GM21367 (cell line): ENCODE measurements around the gene MISP3.
A peak's percentile ranks its signal among the peaks of the same experiment; 100 is the strongest.

Experiments used
- ATAC-seq: cut with Tn5 transposase; IDR thresholded peaks from one replicate; pipeline ENCODE4 v1.9.1; 2021; ENCODE audit not compliant: unreplicated experiment

Gene MISP3

DNA sequence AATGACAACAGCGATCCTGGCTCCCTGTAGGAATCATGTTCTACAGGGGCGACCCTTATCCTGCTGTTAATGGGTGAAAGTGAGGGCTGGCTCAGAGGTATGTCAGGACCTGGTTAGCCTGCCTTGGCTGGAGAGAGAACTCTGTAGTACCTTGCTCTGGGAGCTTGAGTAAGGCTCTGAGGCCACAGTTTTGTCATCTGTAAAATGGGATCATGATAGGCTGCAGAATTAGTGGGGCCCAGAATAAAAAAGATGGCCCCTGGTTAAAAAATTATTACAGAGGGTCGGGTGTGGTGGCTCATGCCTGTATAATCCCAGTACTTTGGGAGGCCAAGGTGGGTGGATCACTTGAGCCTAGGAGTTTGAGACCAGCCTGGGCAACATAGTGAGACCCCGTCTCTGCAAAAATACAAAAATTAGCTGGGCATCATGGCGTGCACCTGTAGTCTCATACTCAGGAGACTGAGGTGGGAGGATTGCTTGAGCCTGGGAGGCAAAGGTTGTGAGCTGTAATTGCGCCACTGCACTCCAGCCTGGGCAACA lies 28.5 kb downstream of the MISP3 start:
- ATAC-seq, result no peak

DNA sequence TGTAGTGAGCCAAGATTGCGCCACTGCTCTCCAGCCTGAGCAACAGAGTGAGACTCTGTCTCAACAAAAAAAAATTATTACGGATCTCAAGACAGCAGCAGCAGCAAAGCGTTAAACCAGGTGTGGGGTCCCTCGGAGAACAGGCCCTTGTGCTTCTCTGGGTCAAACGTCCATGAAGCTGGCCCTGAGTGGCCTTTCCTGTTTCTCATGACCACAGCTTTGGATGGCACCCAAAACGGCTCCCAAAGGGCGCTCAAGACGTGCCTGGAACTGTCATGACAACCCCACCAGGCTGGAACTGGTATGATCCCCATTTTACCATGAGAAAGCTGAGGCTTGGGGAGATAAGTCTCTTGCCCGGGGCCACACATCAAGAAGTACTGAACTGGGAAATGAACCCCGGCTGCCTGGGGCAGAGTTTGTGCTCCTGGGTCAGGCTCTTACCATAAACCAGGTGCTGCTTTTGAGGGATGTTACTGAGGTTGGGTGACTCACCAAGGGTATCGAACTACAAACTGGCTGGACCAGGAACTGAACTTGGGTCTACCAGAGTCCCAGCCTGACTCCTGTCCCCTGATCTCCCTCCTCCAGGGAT lies 29.6 kb downstream of the MISP3 start:
- ATAC-seq, result no peak

DNA sequence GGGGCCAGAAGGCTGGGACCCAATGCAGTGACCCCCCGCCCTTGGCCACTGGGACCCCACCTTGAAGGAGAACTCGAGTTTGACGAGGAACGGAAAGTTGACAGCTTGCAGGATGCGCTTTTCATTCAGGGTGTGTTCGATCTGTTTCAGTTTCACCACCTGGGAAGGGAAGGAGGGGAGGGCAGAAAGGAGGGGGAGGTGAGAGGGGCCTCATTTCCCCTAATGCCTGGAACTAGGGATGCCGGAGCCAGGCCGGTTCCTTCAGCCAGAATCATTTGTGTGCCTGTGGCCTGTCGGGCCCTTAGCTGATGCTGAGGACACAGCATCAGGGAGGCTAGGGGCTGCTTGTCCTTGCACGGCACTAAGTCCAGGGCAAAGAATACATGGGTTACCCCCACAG lies 30.2 kb downstream of the MISP3 start:
- no peak for ATAC-seq

DNA sequence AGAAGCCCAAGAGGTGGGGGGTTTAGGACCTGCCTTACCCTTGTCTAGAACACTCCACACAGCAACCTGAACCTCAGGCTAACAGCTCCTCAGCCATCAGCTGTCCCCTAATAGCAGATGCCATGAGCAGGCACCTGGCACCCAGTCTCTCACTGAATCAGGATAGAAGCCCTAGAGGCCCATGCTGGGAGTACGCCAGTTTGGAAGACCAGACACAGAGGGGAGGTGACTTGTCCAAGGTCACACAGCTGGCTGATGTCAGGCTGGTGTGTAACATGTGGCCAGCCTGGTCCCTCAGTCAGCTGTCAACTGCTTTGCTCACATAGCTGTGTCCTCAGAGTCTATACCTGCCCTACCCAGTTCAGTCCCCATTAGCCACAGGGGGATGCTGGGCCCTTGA lies 30.7 kb downstream of the MISP3 start:
- ATAC-seq, result no peak

DNA sequence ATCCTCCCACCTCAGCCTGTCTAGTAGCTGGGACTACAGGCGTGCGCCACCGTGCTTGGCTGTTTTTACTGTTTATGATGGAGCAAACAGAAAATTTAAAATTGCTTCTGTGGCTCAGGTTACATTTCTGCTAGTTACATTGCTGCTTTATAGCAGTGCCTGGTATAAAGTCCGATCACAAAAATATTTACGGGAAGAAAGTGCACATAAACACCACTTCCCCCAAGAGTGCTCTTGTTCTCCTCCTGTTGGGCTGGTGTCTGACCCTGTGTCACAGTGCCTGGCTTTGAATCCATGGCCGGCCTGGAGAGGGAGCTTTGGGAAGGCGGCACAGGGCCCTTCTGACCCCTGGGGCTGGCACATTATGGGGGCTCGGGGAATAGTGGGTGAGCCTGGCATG lies 33.1 kb downstream of the MISP3 start:
- no peak for ATAC-seq

DNA sequence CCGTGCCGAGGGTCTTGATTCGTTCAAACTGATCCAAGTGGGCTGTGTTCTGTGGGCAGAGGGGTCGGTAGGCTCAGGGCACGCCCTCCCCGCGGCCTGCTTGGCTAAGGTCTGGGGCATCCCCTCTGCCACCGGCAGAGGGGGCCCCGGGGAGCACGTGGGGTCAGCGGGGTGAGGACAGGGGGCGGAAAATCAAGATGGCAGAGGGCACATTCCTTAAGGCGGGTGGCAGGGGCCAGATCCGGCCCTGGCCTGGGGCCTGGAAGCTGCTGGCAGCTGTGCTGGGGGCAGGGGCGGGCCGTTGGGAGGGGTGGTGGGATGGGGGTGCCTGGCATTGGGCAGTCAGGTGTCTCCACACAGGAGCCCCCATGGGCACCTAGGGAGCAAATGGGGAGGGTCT lies 34.3 kb downstream of the MISP3 start:
- ATAC-seq, result no peak

DNA sequence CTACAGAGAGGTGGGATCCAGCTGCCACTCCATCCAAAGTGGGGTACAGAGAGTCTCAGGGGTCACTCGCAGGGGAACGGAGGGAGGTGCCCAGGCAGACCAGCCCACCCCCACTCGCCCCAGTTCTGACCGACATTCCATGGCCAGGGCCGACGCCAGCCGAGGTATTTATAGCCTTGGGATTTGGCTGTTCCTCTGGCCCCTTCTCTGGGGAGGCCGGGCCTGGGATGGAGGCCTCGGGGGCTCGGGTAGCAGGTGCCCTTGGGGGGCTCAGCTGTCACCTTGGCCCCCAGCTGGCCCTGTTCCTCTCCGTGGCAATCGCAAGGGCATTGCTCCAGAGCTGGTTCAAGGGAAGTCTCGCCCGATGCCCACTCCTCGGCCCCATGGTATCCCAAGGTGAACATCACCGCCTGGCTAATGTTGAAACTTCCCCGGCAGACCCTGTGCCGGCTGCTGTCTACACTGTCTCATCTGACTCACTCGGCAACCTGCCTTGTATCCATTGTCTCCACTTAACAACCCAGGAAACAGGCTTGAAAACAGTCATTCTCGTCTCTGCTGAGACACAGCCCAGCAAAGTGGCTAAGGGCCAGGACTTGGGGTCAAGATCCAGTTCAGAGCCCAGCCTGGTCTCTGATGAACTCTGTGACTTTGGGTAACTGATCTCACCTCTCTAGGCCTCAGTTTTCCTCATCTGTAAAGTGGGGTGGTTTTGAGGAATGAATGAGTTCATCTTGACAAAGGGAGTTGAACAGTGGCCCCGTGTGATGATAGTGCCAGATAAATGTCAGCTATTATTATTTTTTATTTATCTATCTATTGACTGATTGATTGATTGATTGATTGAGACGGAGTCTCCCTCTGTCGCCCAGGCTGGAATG lies 35.2 kb downstream of the MISP3 start:
- ATAC-seq, result no peak

DNA sequence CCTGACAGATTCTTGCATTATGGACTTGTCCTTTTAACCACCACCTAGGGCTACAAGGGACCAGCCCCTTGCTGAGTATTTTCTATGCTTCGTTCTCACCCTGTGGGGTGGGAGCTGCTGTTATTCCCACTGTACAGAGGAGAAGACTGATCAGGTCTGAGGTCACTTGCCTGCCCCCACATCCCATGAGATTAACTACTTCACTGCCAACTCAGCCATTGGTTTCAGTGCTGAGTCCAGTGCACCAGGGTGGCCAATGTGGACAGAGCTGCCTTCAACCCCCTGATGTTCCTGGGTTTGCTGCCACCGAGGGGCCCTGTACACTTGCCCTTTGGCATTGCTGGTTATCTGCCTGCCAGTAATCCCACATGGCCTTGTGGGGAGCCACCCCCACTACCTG lies 38.1 kb downstream of the MISP3 start:
- ATAC-seq, result no peak

DNA sequence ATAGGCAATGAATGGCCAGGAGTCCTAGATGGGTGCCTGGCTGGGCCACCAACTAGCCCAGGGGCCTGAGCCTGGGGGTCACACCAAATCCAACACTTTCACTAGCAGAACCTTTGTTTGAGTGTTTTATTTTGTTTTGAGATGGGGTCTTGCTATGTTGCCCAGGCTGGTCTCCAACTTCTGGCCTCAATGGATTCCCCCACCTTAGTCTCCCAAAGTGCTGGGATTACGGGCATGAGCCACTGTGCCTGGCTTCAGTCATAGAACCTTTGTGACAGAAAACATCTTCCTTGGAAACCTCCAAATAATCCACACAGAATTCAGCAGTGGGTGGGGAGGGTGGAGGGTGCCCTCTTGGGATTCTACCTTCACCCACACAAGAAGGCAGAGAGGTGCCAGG lies 38.9 kb downstream of the MISP3 start:
- no peak for ATAC-seq

DNA sequence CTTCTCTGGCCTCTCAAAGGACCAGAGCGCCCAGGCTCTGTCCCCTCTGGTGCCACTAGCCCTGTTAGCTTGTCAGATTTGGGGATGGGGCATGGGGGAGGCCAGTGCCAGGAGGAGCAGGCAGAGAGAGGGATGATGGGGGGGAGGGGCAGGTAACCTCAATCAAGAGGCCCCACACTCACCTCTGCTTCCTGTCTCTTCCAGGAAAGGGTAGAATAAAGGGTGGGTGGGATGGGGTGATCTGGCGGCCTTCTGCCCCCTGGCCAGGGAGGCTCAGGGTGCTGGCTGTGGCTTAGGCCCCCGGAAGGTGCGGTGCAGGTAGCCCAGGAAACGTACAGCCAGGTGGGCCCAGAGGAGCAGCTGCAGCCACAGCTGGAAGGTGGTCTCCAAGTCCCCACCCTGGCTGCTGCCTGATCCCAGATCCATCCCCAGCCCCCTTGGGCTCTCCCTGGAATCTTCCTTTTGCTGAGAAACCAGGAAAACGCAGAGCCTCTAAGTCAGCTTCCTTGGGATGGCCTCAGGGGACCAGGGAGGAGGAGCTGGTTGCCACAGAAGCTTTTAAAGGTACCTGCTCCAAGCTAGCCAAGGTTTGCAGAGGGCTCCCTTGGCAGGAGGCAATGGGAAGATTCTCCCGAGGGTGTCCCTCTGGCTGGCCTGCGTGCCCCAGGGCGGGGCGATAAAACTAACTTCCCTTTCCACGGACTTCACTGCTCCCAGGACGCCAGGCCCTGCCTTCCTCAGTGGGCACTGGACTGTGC lies 39.6 kb downstream of the MISP3 start:
- no peak for ATAC-seq

DNA sequence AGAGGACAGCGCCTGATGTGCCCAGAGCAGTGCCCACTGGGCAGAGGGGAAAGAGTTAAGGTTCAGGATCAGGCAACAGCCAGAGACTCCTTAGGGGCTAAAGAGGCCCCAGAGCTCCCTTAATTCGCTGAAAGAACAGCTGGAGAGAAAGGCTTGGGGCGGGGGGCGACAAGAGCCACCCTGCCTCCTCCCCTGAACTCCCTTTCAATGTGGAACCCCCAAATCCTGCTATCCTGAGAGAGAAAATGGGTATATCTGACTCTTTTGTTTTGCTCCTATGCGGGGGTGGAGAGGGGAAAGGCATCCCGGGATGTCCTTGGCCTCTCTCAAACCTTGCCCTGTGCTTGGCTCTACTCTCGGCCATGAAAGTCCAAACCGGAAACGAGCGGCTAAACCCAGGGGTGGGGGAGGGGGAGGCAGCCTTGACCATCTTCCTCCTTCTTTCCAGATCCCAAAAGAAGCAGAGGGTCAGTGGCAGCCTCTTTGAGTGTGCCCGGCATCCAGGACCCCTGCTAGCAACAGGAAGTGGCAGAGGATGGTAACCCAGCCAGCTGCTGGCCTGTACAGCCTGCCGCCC lies 40.3 kb downstream of the MISP3 start:
- no peak for ATAC-seq

DNA sequence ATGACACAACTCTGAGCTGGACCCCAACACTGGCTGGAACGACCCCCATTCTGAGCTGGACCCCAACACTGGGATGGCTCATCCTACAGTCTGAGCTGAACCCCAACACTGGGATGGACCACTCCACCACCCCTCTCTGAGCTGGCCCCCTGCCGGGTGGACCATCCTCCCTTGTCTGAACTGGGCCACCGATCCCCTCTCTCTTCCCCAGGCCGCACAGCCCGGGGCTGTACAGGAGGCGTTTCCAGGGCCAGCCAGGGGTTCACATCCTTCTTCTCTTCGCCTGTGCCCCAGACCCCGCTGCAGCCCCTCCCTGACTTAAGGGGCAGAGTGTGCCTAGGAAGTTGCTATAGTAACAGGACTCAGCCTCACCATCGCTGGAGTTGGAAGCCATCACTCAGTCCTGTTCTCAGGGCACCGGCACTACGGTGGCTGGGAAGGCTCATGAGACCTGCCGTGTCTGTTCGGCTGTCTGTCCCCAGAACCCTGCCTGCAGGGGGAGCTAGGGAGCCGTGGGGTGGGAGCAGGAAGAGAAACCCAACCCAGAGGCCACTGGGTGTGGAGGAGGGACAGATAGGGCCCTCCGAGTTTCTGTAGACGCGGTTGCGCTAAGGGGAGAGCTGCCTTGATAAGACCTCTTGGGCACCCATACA lies 41.3 kb downstream of the MISP3 start:
- ATAC-seq, result no peak

DNA sequence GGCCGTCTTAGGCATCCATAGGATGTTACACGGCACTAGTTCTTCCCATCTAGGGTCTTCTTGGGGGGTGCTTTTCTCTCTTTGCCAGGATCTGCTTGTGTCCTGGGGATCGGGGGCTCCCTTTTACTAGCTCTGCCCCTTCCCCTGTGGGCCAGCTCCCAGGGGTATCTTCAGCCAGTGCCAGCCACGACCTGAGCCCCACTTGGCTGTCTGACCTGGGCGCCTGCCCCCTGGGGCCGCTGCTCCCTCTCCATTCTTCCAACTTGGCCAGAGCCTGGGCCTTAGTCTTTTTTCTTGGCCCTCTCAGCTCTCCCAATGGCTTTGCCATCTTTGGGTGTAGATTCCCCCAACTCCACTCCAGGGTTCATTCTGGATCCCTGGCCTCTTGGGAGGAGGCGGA lies 41.9 kb downstream of the MISP3 start:
- ATAC-seq, result no peak

DNA sequence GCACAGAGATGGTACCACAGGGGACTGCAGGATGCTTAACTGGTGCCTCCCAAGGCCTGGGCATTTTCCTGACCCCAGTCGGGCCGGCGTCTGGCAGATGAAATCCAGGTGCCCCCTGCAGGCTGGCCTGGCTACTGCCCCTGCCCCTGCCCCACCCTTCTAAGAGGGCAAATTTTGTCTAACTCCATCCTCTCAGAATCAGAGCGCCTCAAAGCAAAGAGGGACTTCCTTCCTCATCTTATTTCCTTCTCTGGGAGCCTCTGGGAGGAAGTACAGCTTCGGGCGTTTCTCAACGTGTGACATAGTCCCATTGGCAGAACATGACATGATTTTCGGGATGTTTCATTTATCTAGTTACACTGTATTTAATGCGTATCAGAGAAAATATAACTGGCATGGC lies 42.3 kb downstream of the MISP3 start:
- no peak for ATAC-seq

DNA sequence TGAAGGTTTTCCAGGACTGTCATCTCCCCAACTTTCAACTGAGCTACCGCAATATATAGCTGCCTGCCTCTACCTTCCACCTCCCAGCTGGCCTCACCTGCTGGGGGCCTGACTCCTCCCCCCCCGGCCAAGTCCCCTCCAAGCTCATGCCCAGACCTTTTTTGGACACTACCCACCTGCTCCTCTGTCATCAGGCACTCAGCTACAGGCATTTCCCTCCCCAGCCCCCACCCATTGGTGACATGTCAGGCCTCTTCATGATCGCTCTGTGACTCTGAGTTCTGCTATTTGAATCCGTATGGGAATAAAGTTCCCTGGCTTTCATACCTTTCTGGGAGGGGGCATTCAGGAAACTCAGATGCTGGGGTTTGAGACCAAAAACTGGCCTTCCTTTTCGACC lies 43.2 kb downstream of the MISP3 start:
- no peak for ATAC-seq

DNA sequence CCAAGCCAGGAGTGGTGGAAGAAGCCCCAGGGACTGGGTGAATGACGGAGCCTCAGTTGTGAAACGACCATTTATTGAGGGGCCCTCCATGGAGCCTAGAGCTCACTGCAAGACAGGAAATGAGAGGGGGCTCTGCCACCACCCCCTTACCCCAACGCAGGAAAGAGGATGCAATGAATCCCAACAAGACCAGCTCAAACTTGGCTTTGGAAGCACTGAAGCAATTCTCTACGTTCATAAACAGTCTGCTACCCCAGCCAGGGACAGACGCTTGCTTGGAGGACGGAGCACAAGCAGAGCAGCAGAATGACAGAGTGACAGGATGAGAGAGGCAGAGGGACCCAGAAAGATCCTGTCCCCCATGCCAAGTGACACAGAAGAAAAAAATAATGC lies 43.9 kb downstream of the MISP3 start:
- ATAC-seq, result no peak

DNA sequence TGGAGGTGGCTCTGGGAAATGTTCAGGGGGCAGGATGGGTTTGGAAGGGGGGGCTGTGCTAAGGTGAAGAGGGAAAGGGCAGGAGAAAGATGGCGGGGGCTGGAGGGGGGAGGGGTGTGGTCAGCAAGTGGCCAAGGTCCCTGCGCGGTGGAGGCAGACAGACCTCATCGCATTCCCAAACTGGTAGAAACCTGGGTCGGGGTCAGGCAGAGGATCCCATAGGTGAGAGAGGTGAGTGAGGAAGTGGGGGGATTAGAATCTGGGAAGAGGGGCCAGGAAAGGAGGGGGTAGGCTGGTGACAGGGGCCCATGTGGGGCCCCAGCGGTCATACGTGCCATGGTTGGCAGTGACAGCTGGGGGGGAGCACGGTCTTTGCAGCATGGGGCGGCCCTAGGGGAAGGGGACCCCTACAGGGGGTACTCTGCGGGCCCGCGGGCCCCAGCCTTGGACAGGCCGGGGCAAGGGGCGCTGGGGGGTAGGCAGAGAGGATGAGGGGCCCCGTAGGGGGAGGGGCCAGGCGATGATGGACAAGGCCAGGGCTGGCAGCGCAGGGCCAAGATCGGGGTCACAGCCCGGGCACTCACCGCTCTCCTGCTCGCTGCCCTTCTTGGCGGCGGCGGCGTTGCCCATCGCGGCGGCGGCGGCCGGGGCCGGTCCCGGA lies 44.5 kb downstream of the MISP3 start:
- ATAC-seq, result no peak

DNA sequence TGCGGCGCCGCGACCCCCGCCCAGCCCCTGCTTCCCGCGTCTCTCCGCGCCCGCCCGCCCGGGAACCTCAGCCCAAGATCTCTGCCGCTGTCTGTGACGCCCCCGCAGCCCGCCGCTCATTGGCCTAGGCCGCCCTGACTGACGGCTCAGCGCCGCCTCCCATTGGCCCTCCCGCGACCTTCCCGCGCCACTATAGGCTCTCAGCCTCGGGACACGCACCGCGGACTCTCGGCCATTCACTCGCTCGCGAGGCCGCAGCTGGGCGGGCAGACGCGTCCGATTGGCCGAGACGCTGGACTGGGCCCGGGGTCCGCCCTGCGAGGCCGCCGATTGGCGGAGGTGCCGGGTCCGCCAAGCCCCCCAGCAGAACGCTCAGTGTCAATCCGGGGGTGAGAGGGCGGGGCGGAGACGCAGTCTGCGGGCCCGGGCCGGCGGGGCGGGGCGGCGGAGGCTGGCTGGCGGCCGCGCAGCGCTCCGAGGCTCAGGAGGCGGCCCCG lies 45.1 kb downstream of the MISP3 start, which contains the start of gene PRKACA:
TSS of gene PRKACA (minus strand) at position 95 of the 497 bp plus-strand sequence. CDS start 215 bp downstream, outside the sequence.
- peak; percentile 86 for ATAC-seq

DNA sequence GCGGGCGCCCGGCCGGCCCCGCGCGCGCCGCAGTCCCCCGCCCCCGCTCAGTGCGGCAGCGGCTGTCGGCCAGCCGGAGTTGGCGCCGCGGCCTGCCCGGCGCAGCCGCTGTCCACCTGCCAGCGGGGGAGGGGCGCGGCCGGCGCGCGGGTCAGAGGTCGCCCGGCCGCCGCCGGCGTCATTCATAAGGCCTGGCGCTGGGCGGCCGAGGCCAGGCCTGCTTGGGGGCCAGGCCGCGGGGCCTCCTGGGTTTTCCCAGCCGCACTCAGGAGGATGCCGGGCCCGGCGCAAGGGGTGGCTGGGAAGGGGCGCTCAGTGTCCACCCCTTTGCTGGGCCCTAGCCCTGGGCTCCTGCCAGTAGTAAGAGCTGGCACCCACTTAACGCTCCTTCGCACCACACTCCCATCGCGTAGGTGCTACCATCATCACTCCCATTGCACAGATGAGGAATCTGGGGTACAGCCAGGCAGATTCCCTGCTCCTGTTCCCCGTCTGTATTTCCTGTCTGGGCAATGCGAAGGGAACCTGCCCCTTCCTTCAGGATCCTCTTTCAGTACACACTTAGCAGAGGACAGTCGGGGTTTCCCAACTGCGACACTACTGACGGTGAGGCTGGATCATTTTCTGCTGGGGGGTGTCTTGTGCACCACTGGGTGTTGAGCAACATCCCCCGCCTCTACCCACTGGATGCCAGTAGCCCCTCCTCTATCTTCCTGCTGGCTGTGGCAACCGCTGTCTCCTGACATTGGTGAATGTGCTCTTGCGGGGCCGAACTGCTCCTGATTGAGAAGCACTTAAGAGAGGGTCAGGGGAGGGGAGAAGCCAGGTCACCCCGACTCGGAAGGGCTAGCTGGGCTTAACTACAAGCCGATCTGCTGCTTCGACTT lies 45.8 kb downstream of the MISP3 start:
- peak; percentile 15 for ATAC-seq
